ENCODE results near the gene TFF3.

The TFF3 gene

GRCh38 chr21:42312626-42313104 lies 2.5 kb downstream of the TFF3 start:
- Histone ChIP-seq H3K4me1 (ENCODE audit: low read length) (no peaks in the 10 kb centered on the region; the same call in 1 of the 2 replicates), H3K27me3 (replicated peaks; ENCODE audit: insufficient read depth, low read length) (peaks cover 98% of the 10 kb centered on the region), H3K4me2 (ENCODE audit: low read depth, low read length) (no peak overlapping the region)

GRCh38 chr21:42311816-42312625 lies 3.2 kb downstream of the TFF3 start:
- H3F3A ChIP-seq (ENCODE audit: insufficient read depth, low read length): no peaks in the 10 kb centered on the region
- H3K9me2 ChIP-seq (replicated peaks; ENCODE audit: insufficient read depth, low read length): no peaks in the 10 kb centered on the region
- H3K9ac ChIP-seq (ENCODE audit: low read length): no peak overlapping the region
- H2AFZ ChIP-seq (ENCODE audit: low read length): no peak overlapping the region
- peaks cover 98% of the 10 kb centered on the region for H3K27me3 ChIP-seq (replicated peaks; ENCODE audit: insufficient read depth, low read length)
- H3K36me3 ChIP-seq (replicated peaks; ENCODE audit: insufficient read depth, low read length): no peaks in the 10 kb centered on the region
- H3K4me2 ChIP-seq (ENCODE audit: low read depth, low read length): no peak overlapping the region
- TF ChIP-seq EZH2phosphoT487 (IDR thresholded peaks at IDR 0.05; ENCODE audit: low read length) (no peak), EZH2 (optimal IDR thresholded peaks at IDR 0.05; ENCODE audit: low read depth, low read length) (no peak), CTCF (IDR thresholded peaks at IDR 0.05; ENCODE audit: low read length) (no peak)
- no peak for DNase-seq
- no peaks in the 10 kb centered on the region for H3K79me2 ChIP-seq (ENCODE audit: low read length)
- H3K27ac ChIP-seq (ENCODE audit: low read length): no peak overlapping the region
- H4K20me1 ChIP-seq (ENCODE audit: insufficient read depth, low read length): no peaks in the 10 kb centered on the region
- H3K9me3 ChIP-seq (replicated peaks; ENCODE audit: insufficient read depth, low read length): no peaks in the 10 kb centered on the region
- H3K4me3 ChIP-seq (ENCODE audit: low read length): no peak overlapping the region
- no peaks in the 10 kb centered on the region; the same call in 1 of the 2 replicates for H3K4me1 ChIP-seq (ENCODE audit: low read length)

More at GRCh38 chr21:42312626-42313104, 2.5 kb downstream of the TFF3 start:
- no peaks in the 10 kb centered on the region for H3K79me2 ChIP-seq (ENCODE audit: low read length)
- no peak overlapping the region for H3K4me3 ChIP-seq (ENCODE audit: low read length)
- no peaks in the 10 kb centered on the region for H3K9me2 ChIP-seq (replicated peaks; ENCODE audit: insufficient read depth, low read length)
- H3K9ac ChIP-seq (ENCODE audit: low read length): no peak overlapping the region
- no peaks in the 10 kb centered on the region for H4K20me1 ChIP-seq (ENCODE audit: insufficient read depth, low read length)
- H3K27ac ChIP-seq (ENCODE audit: low read length): no peak overlapping the region
- no peak overlapping the region for H2AFZ ChIP-seq (ENCODE audit: low read length)
- no peaks in the 10 kb centered on the region for H3K36me3 ChIP-seq (replicated peaks; ENCODE audit: insufficient read depth, low read length)
- H3K9me3 ChIP-seq (replicated peaks; ENCODE audit: insufficient read depth, low read length): no peaks in the 10 kb centered on the region
- H3F3A ChIP-seq (ENCODE audit: insufficient read depth, low read length): no peaks in the 10 kb centered on the region
- no peak for DNase-seq
- TF ChIP-seq CTCF (IDR thresholded peaks at IDR 0.05; ENCODE audit: low read length) (no peak), EZH2 (optimal IDR thresholded peaks at IDR 0.05; ENCODE audit: low read depth, low read length) (no peak), EZH2phosphoT487 (IDR thresholded peaks at IDR 0.05; ENCODE audit: low read length) (no peak)

GRCh38 chr21:42311160-42311559 lies 4.0 kb downstream of the TFF3 start:
- no peaks in the 10 kb centered on the region for H3K36me3 ChIP-seq (replicated peaks; ENCODE audit: insufficient read depth, low read length)
- TF ChIP-seq EZH2phosphoT487 (IDR thresholded peaks at IDR 0.05; ENCODE audit: low read length): no peak
- TF ChIP-seq CTCF (IDR thresholded peaks at IDR 0.05; ENCODE audit: low read length): no peak
- TF ChIP-seq EZH2 (optimal IDR thresholded peaks at IDR 0.05; ENCODE audit: low read depth, low read length): no peak
- H3K4me2 ChIP-seq (ENCODE audit: low read depth, low read length): no peak overlapping the region

More at GRCh38 chr21:42311160-42311559, 4.0 kb downstream of the TFF3 start:
- Histone ChIP-seq H3F3A (ENCODE audit: insufficient read depth, low read length) (no peaks in the 10 kb centered on the region), H3K9me2 (replicated peaks; ENCODE audit: insufficient read depth, low read length) (no peaks in the 10 kb centered on the region), H3K4me1 (ENCODE audit: low read length) (no peaks in the 10 kb centered on the region; the same call in 1 of the 2 replicates), H3K79me2 (ENCODE audit: low read length) (no peaks in the 10 kb centered on the region), H3K4me3 (ENCODE audit: low read length) (no peak overlapping the region), H3K27ac (ENCODE audit: low read length) (no peak overlapping the region), H3K27me3 (replicated peaks; ENCODE audit: insufficient read depth, low read length) (peaks cover 98% of the 10 kb centered on the region), H3K9ac (ENCODE audit: low read length) (no peak overlapping the region), H2AFZ (ENCODE audit: low read length) (no peak overlapping the region), H4K20me1 (ENCODE audit: insufficient read depth, low read length) (no peaks in the 10 kb centered on the region), H3K9me3 (replicated peaks; ENCODE audit: insufficient read depth, low read length) (no peaks in the 10 kb centered on the region)
- no peak for DNase-seq

Measured in MM.1S (cell line).